Colonic mucosa (tissue), 4 donors: ENCODE measurements around the gene KLF7. TPM values are rescaled to one million over a fixed set of nuclear protein-coding genes. Genes with fewer than 3 reads are reported as not detected.
A peak's percentile ranks its signal among the peaks of the same experiment; 100 is the strongest.

Experiments used
- DNase-seq: peaks from one replicate; pipeline ENCODE4 v3.0.0-alpha.2; 2020
- H3K27ac ChIP-seq: fragments of 200-600 bp; one replicate; pipeline ENCODE4 v1.8.0; 2021
- H3K27me3 ChIP-seq: fragments of 200-600 bp; one replicate; pipeline ENCODE4 v1.8.0; 2021
- H3K36me3 ChIP-seq: fragments of 200-600 bp; one replicate; pipeline ENCODE4 v1.8.0; 2021
- H3K4me1 ChIP-seq: fragments of 200-600 bp; one replicate; pipeline ENCODE4 v1.8.0; 2021; ENCODE audit warnings: mild to moderate bottlenecking
- H3K4me3 ChIP-seq: fragments of 200-600 bp; one replicate; pipeline ENCODE4 v1.8.0; 2021
- H3K9ac ChIP-seq, 2 donors: one replicate each; pipeline ENCODE4 v1.7.0; 2013; ENCODE audit warnings: control low read depth in 2 of 2, low read depth in 2 of 2, low read length in 2 of 2
- H3K9me3 ChIP-seq: fragments of 200-600 bp; one replicate; pipeline ENCODE4 v1.8.0; 2021
- intact Hi-C: fragments of 100-400 bp; cut with DNase I; formaldehyde crosslinking; loops from one replicate; pipeline ENCODE4 v1.14.1; 2022
- total RNA-seq, 2 donors: library from RNA; stranded (reverse); fragmentation: NEBNext Ultra II Directional in 1 of 2; extraction: Animal tissue kit (Norgen Biotek cat#: 25700) in 1 of 2; gene quantifications; one replicate each; pipeline ENCODE4 v1.2.1, GENCODE V29; 2021
- TF ChIP-seq, protein P1 (sequence below): fragments of 200-600 bp; IDR thresholded peaks from one replicate; pipeline ENCODE4 v1.8.0; 2022; ENCODE audit warnings: antibody characterized with exemption, mild to moderate bottlenecking
- donor health status: healthy.
- donor health status: DM: no; HTN: no; CAD: no.
- donor health status: DM: no; HTN: no; CAD: no.

KLF7 gene
- total RNA-seq, 2 donors from 2014 or later = 4.7 to 12.9 TPM

GRCh38 chr2:207078186-207078798 is 87.5 kb downstream of the KLF7 start:
- H3K4me3 ChIP-seq = no peak overlapping the region
- intact Hi-C loops = no loop called here
- no peaks in the 10 kb centered on the region for H3K27me3 ChIP-seq
- H3K27ac ChIP-seq = no peak overlapping the region
- DNase-seq = no peak
- H3K9me3 ChIP-seq = no peaks in the 10 kb centered on the region
- no peaks in the 10 kb centered on the region for H3K36me3 ChIP-seq
- no peaks in the 10 kb centered on the region for H3K4me1 ChIP-seq
- TF ChIP-seq, protein P1, sequence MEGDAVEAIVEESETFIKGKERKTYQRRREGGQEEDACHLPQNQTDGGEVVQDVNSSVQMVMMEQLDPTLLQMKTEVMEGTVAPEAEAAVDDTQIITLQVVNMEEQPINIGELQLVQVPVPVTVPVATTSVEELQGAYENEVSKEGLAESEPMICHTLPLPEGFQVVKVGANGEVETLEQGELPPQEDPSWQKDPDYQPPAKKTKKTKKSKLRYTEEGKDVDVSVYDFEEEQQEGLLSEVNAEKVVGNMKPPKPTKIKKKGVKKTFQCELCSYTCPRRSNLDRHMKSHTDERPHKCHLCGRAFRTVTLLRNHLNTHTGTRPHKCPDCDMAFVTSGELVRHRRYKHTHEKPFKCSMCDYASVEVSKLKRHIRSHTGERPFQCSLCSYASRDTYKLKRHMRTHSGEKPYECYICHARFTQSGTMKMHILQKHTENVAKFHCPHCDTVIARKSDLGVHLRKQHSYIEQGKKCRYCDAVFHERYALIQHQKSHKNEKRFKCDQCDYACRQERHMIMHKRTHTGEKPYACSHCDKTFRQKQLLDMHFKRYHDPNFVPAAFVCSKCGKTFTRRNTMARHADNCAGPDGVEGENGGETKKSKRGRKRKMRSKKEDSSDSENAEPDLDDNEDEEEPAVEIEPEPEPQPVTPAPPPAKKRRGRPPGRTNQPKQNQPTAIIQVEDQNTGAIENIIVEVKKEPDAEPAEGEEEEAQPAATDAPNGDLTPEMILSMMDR = no peak
- H3K9ac ChIP-seq = no peak overlapping the region

- H3K4me1 ChIP-seq = no peaks in the 10 kb centered on the region
- TF ChIP-seq, protein P1 = no peak
- no peak overlapping the region for H3K9ac ChIP-seq
- H3K4me3 ChIP-seq = no peak overlapping the region
- intact Hi-C loops = no loop called here
- no peak for DNase-seq
- H3K9me3 ChIP-seq = no peaks in the 10 kb centered on the region
- no peaks in the 10 kb centered on the region for H3K27me3 ChIP-seq
- H3K36me3 ChIP-seq = no peaks in the 10 kb centered on the region
- H3K27ac ChIP-seq = no peak overlapping the region
These were observed 88.5 kb downstream of the KLF7 start for GRCh38 chr2:207077266-207077665.

GRCh38 chr2:207075456-207075855 is 90.3 kb downstream of the KLF7 start:
- Histone ChIP-seq H3K36me3 (no peaks in the 10 kb centered on the region), H3K9ac (no peak overlapping the region), H3K27me3 (no peaks in the 10 kb centered on the region), H3K9me3 (no peaks in the 10 kb centered on the region), H3K4me1 (no peaks in the 10 kb centered on the region), H3K27ac (no peak overlapping the region), H3K4me3 (no peak overlapping the region)
- TF ChIP-seq, protein P1 = no peak
- no peak for DNase-seq
- intact Hi-C loops = no loop called here

DNA sequence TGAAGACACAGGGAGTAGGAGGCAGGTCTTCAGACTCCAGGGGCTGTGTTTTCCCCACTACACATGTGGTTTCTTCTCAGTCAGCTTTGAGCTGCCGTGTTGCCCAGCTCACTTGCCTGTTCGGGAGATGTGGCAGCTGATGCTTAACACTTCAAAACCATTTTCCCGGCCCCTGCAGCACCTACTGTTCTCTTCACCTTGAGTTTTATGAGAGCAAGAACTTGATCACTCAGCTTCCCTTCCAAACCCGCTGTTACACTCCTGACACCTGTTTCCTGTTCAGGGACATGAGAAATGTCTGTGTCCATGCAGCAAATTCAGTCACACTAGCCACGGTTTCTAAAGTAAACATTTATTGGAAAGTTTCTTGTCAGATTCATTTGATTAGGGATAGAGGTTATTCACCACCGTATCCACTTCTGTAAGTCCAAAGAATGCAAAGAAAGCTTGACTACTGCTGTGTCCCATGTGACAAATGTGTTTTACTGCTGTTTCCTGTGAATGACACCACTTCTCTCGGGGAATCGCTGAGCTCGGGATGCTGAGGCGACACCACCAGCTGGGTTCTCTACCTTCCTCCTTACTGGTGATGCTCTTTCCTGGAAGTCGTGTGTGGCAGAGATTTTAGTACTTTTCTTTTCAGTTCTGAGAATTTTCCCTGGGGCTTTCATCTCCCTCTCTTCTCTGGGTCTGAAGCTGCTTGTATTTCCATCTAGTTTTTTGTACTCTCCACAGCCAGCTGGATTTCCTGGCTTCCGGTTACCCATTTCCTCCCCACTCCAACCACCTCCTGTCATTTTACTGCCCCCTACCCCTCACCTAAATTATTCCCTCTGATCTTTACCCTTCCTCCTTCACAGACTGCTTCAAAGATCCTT is 91.7 kb downstream of the KLF7 start:
- Histone ChIP-seq H3K4me3 (no peak overlapping the region), H3K4me1 (no peaks in the 10 kb centered on the region), H3K9ac (no peak overlapping the region), H3K36me3 (no peaks in the 10 kb centered on the region), H3K27me3 (no peaks in the 10 kb centered on the region), H3K9me3 (no peaks in the 10 kb centered on the region), H3K27ac (peak overlapping the region; percentile 27)
- TF ChIP-seq, protein P1 = no peak
- DNase-seq = no peak
- intact Hi-C loops = no loop called here

GRCh38 chr2:207073412-207073800 is 92.3 kb downstream of the KLF7 start:
- H3K9ac ChIP-seq = no peak overlapping the region
- H3K9me3 ChIP-seq = no peaks in the 10 kb centered on the region
- H3K27ac ChIP-seq = no peak overlapping the region
- DNase-seq = no peak
- no peaks in the 10 kb centered on the region for H3K27me3 ChIP-seq
- no peak overlapping the region for H3K4me3 ChIP-seq
- no peaks in the 10 kb centered on the region for H3K36me3 ChIP-seq
- TF ChIP-seq, protein P1 = no peak
- H3K4me1 ChIP-seq = no peaks in the 10 kb centered on the region
- intact Hi-C loops = no loop called here
